Mucosa of descending colon (tissue), 3 donors: Measurements from ENCODE around the gene WDR70. TPM values are rescaled to one million over a fixed set of nuclear protein-coding genes. Genes with fewer than 3 reads are reported as not detected.

Experiments
- ATAC-seq: fragments of 200-7000 bp; cut with Tn5 transposase; one replicate; pipeline ENCODE4 v1.9.1; 2020; ENCODE audit warnings: mild to moderate bottlenecking, moderate library complexity
- DNase-seq, 3 donors: peaks; one replicate each; pipeline ENCODE4 v3.0.0-alpha.2; 2020
- H3K36me3 ChIP-seq: fragments of 200-600 bp; one replicate; pipeline ENCODE4 v1.8.0; 2021; ENCODE audit warnings: low read depth, mild to moderate bottlenecking
- H3K4me1 ChIP-seq: fragments of 200-600 bp; one replicate; pipeline ENCODE4 v1.8.0; 2021; ENCODE audit warnings: low read depth, mild to moderate bottlenecking
- H3K4me3 ChIP-seq: fragments of 200-600 bp; one replicate; pipeline ENCODE4 v1.8.0; 2021; ENCODE audit warnings: mild to moderate bottlenecking
- H3K9me3 ChIP-seq: fragments of 200-600 bp; one replicate; pipeline ENCODE4 v1.8.0; 2021; ENCODE audit warnings: mild to moderate bottlenecking
- intact Hi-C, 2 donors: fragments of 100-400 bp; cut with DNase I in 1 of 2; cut with micrococcal nuclease in 1 of 2; formaldehyde crosslinking; loops; one replicate each; pipeline versions ENCODE4 v1.11.0 to v1.11.1; 2022; cut with DNase I, micrococcal nuclease
- total RNA-seq, 3 donors: library from RNA; stranded (reverse); fragmentation: NEBNext Ultra II Directional in 2 of 3; extraction: Animal tissue kit (Norgen Biotek cat#: 25700) in 2 of 3; gene quantifications; one replicate each; pipeline versions ENCODE4 v1.2.1 to v1.2.4, GENCODE V29; 2021 to 2023
- TF ChIP-seq, protein P1 (sequence below): fragments of 200-600 bp; IDR thresholded peaks from one replicate; pipeline ENCODE4 v1.8.0; 2022; ENCODE audit warnings: antibody characterized with exemption, mild to moderate bottlenecking
- donor health status: DM: no; HTN: no; CAD: no; lungs with moderate emphysema.
- donor health status: DM: no; HTN: no; CAD: no.
- donor health status: DM: no; HTN: yes; CAD: no.

The WDR70 gene
- total RNA-seq, 3 donors from 2014 or later, result 19.5 to 42.5 (median 38.0) TPM

DNA sequence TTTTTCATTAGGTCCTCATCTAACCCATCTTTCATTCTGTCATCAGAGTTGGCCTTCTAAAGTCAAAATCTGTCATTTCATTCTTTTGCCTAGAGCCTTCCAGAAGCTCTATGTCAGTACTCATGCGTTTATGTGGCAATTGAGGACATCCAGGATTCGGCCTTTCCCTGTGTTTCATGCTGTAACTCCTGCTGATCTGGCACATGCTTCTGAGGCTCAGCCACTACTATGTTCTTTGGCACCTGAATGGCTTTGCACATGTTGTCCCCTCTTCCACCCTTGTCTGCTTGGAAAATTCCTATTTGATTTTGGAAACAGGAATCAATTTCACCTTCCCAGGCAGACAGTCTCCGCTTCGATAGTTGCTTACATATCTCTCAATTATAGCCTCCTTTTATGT, 375.9 kb downstream of the WDR70 start:
- no peak for ATAC-seq
- no peaks in the 10 kb centered on the region for H3K4me1 ChIP-seq
- TF ChIP-seq, protein P1, sequence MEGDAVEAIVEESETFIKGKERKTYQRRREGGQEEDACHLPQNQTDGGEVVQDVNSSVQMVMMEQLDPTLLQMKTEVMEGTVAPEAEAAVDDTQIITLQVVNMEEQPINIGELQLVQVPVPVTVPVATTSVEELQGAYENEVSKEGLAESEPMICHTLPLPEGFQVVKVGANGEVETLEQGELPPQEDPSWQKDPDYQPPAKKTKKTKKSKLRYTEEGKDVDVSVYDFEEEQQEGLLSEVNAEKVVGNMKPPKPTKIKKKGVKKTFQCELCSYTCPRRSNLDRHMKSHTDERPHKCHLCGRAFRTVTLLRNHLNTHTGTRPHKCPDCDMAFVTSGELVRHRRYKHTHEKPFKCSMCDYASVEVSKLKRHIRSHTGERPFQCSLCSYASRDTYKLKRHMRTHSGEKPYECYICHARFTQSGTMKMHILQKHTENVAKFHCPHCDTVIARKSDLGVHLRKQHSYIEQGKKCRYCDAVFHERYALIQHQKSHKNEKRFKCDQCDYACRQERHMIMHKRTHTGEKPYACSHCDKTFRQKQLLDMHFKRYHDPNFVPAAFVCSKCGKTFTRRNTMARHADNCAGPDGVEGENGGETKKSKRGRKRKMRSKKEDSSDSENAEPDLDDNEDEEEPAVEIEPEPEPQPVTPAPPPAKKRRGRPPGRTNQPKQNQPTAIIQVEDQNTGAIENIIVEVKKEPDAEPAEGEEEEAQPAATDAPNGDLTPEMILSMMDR, result no peak
- H3K36me3 ChIP-seq, result no peaks in the 10 kb centered on the region
- intact Hi-C loops, result no loop called here
- no peak for DNase-seq
- H3K4me3 ChIP-seq, result no peak overlapping the region
- H3K9me3 ChIP-seq, result peaks cover 2% of the 10 kb centered on the region

DNA sequence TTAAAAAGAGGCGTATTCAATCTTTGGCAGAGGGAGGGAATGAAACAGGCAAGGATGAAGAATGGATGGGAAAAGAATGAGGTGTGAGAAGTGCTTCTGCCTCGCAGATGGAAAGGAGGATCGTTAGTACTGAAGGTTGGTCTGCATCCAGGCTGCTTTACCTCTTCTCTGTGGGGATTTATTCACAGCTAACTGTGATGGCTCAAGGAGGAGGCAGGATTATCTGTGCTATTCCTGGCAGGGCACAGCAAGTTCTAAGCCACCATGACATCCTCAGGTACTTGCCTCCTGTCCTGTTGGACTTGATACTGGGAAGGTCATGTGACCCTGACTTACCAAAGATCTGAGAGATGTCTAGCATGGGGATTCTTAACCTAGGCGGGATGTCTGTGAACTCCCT, 376.5 kb downstream of the WDR70 start:
- DNase-seq (no peak), ATAC-seq (no peak)
- intact Hi-C loops, result no loop called here
- no peaks in the 10 kb centered on the region for H3K4me1 ChIP-seq
- TF ChIP-seq, protein P1, result no peak
- H3K4me3 ChIP-seq, result no peak overlapping the region
- peaks cover 2% of the 10 kb centered on the region for H3K9me3 ChIP-seq
- H3K36me3 ChIP-seq, result no peaks in the 10 kb centered on the region

DNA sequence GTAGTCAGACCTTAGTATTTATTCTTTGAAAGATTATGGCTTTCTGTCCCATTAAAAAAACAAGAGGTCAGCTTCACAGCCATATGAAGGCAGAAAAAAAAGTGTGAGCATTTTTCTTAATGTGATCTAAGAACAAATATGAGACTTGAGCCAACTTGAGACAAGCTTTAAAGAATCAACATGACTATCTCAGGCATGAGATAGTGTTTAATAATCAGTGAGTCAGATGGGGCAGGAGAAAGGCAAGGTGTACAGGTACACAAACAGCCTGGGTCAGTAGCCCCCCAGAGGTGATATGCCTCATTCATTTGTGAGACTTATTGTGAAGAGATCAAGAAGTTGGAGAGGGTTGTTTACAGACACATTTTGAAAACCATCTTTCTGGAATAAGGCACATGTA, 377.1 kb downstream of the WDR70 start:
- H3K9me3 ChIP-seq, result peaks cover 2% of the 10 kb centered on the region
- ATAC-seq (no peak), DNase-seq (no peak)
- TF ChIP-seq, protein P1, result no peak
- no peak overlapping the region for H3K4me3 ChIP-seq
- H3K36me3 ChIP-seq, result no peaks in the 10 kb centered on the region
- H3K4me1 ChIP-seq, result no peaks in the 10 kb centered on the region
- intact Hi-C loops, result no loop called here

DNA sequence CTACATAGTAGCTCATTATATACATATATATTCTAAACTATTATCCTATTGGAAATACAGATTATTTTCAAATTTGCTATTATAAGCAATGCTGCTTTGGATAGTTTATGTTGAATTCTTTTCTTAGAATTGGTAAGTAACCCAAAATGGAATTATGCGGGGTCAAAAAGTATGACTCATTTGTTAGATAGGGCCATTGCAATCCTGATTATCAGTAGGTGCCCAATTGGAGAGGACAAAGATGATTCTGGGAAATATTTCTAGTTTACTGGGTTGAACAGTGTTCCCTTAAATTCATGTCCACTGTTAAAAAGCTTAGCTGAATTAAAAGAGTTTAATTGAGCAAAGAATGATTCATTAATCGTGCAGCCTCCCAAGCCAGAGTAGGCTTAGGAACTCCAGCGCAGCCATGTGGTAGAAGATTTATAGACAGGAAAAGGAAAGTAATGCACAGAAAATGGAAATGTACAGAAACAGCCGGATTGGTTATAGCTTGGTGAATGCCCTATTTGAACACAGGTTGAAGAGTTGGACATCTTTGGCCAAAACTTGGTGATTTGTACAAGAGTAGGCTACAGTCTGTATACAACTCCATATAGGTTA, 379.0 kb downstream of the WDR70 start:
- H3K9me3 ChIP-seq, result peaks cover 2% of the 10 kb centered on the region
- H3K4me3 ChIP-seq, result no peak overlapping the region
- DNase-seq (no peak), ATAC-seq (no peak)
- H3K36me3 ChIP-seq, result no peaks in the 10 kb centered on the region
- TF ChIP-seq, protein P1, result no peak
- H3K4me1 ChIP-seq, result no peaks in the 10 kb centered on the region
- intact Hi-C loops, result no loop called here

DNA sequence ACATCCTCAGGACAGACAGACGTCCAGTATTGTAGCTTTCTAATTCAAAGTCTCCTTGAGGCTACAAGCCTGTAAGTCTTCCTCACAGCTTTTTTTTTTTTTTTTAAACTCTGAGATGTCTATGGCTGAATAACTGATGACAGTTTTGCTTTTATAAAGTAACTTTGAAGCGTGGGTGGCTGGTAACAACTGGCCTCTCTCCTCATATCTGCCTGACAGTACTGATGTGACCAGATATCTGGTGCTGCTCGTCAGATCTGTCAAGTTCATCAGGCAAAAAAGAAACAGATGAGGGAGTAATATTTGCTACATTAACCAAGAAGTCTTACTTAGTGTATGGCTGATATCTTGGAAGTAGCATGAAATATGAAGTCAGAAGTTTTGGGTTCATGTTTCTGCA, 388.1 kb downstream of the WDR70 start:
- H3K36me3 ChIP-seq, result no peaks in the 10 kb centered on the region
- H3K4me1 ChIP-seq, result no peaks in the 10 kb centered on the region
- TF ChIP-seq, protein P1, result no peak
- intact Hi-C loops, result no loop called here
- H3K9me3 ChIP-seq, result no peaks in the 10 kb centered on the region
- ATAC-seq (no peak), DNase-seq (no peak)
- H3K4me3 ChIP-seq, result no peak overlapping the region

DNA sequence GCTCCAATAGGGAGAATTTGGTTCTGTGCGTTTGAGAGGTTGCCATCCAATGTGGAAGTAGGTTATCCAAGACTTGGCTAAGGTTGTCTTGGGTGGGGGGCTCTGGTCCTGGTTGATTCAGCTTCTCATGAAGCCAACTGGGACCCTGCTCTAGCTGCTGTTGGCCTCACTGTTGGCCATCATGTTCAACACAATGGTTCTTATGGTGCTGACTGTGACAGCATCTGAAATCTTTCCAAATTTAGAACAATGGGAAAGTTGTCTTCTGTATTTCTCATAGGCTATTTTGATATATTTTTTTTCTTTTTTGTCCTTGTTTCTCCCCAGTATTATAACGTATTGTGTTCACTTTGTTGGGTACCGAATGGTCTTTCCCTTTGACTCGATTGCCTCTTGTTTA, 388.8 kb downstream of the WDR70 start:
- Histone ChIP-seq H3K9me3 (no peaks in the 10 kb centered on the region), H3K4me1 (no peaks in the 10 kb centered on the region), H3K4me3 (no peak overlapping the region), H3K36me3 (no peaks in the 10 kb centered on the region)
- DNase-seq, result no peak
- ATAC-seq, result no peak
- intact Hi-C loops, result no loop called here
- TF ChIP-seq, protein P1, result no peak
